Liver (tissue), 3 donors: Measurements from ENCODE around the gene PKD2L1.

Experiments used
- ATF3 ChIP-seq: IDR thresholded peaks from 2 replicates; pipeline ENCODE4 v1.6.1; 2016; ENCODE audit warnings: antibody characterized with exemption
- CTCF ChIP-seq: fragments of 150-350 bp; IDR thresholded peaks from 2 replicates; pipeline ENCODE4 v1.5.1; 2017; ENCODE audit warnings: improper control_type of control experiment, low read depth, low read length; ENCODE audit not compliant: missing input control
- FOXA1 ChIP-seq: IDR thresholded peaks from 2 replicates; pipeline ENCODE4 v1.6.1; 2016; ENCODE audit warnings: antibody characterized with exemption
- GABPA ChIP-seq, 2 donors: IDR thresholded peaks in 1 of 2; conservative IDR thresholded peaks in 1 of 2; 2 replicates each; pipeline ENCODE4 v1.6.1; 2016; ENCODE audit warnings: antibody characterized with exemption in 2 of 2, mild to moderate bottlenecking in 1 of 2, moderate library complexity in 1 of 2
- MAX ChIP-seq: IDR thresholded peaks from 2 replicates; pipeline ENCODE4 v1.6.1; 2016; ENCODE audit warnings: antibody characterized with exemption
- REST ChIP-seq: IDR thresholded peaks from 2 replicates; pipeline ENCODE4 v1.6.1; 2016; ENCODE audit warnings: antibody characterized with exemption, mild to moderate bottlenecking
- RXRA ChIP-seq, 2 donors: IDR thresholded peaks; 2 replicates each; pipeline ENCODE4 v1.6.1; 2017 to 2018; ENCODE audit warnings: antibody characterized with exemption in 2 of 2, mild to moderate bottlenecking in 1 of 2
- TAF1 ChIP-seq: conservative IDR thresholded peaks from 2 replicates; pipeline ENCODE4 v1.6.1; 2016; ENCODE audit warnings: antibody characterized with exemption, mild to moderate bottlenecking
- YY1 ChIP-seq: IDR thresholded peaks from 2 replicates; pipeline ENCODE4 v1.6.1; 2016; ENCODE audit warnings: antibody characterized with exemption, mild to moderate bottlenecking
- donor health status: healthy.
- donor health status: healthy.

GRCh38 chr10:100307684-100308083 lies 22.3 kb downstream of the PKD2L1 start:
- TF ChIP-seq YY1 = no peak
- no peak for TF ChIP-seq CTCF
- no peak for TF ChIP-seq RXRA (IDR thresholded peaks at IDR 0.05)
- TF ChIP-seq TAF1 = no peak
- TF ChIP-seq ATF3 = no peak
- no peak for TF ChIP-seq REST
- no peak for TF ChIP-seq GABPA (IDR thresholded peaks at IDR 0.05 in 1 of 2, conservative IDR thresholded peaks at IDR 0.05 in 1 of 2)
- TF ChIP-seq MAX = no peak
- no peak for TF ChIP-seq FOXA1
